Body of pancreas (tissue), 4 donors: ENCODE results near the gene NPTXR.

Source experiments
- POLR2A ChIP-seq, 3 donors: fragments of 450-650 bp; IDR thresholded peaks; one replicate each; pipeline ENCODE4 v1.6.1; 2016; ENCODE audit warnings: antibody characterized with exemption in 3 of 3, mild to moderate bottlenecking in 2 of 3
- TF ChIP-seq, protein P1 (sequence below), 7 experiments: fragments of 450-650 bp in 4 of 7; fragments of 200-600 bp in 3 of 7; sonication (generic) in 3 of 7; IDR thresholded peaks; one replicate each; pipeline ENCODE4 v1.5.1; 2016 to 2019; ENCODE audit warnings: antibody characterized with exemption in 7 of 7

DNA sequence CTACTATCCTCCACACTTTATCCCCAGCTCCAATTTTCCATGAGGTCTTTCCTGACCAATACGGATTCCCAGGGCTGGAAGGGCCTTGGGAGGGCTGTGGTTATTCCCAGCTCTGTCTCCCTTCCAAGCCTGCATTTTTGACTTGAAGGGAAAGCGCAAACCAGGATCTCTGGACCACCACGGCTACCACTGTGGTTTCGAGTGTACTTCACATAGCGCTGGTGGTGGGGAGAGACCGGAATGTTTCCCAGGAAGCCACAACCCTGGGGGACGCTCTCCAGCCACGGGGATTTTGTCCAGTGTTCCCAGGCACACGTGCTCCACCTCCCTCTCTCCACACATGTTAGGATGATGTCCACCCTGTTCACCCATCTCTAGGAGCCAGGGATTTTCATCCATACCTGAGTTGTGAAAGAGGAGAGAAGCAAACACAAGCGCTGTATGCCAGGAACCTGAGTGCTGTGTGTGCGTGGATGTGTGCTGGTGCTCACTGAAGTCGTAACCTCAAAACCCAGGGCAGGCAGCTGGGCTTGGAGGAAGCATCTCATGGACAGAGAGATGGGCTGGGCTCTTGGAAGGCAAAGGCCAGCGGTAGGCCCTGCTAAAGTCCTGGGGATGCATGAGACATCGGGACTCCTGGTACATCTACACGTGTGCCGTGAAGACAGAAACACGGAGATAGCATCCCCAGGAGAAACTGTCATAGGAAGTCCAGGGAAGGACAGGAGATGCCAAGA, 1.3 kb upstream of the NPTXR start:
- TF ChIP-seq, protein P1, sequence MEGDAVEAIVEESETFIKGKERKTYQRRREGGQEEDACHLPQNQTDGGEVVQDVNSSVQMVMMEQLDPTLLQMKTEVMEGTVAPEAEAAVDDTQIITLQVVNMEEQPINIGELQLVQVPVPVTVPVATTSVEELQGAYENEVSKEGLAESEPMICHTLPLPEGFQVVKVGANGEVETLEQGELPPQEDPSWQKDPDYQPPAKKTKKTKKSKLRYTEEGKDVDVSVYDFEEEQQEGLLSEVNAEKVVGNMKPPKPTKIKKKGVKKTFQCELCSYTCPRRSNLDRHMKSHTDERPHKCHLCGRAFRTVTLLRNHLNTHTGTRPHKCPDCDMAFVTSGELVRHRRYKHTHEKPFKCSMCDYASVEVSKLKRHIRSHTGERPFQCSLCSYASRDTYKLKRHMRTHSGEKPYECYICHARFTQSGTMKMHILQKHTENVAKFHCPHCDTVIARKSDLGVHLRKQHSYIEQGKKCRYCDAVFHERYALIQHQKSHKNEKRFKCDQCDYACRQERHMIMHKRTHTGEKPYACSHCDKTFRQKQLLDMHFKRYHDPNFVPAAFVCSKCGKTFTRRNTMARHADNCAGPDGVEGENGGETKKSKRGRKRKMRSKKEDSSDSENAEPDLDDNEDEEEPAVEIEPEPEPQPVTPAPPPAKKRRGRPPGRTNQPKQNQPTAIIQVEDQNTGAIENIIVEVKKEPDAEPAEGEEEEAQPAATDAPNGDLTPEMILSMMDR (IDR thresholded peaks at IDR 0.05): no peak
- no peak for TF ChIP-seq POLR2A (IDR thresholded peaks at IDR 0.05)
